Nephron (organoid): ENCODE data around the gene ODC1.

Experiments used
- H3K27ac Mint-ChIP-seq, 3 experiments: 2 replicates each; pipeline ENCODE4 v1.8.0; 2020; ENCODE audit warnings: mixed read lengths in 3 of 3, mild to moderate bottlenecking in 2 of 3, moderate library complexity in 1 of 3
- H3K27me3 Mint-ChIP-seq: 2 replicates; pipeline ENCODE4 v1.8.0; 2021; ENCODE audit warnings: low read depth, mild to moderate bottlenecking, moderate library complexity, mixed read lengths
- H3K36me3 Mint-ChIP-seq: 2 replicates; pipeline ENCODE4 v1.8.0; 2020; ENCODE audit warnings: low read depth, mixed read lengths
- H3K4me1 Mint-ChIP-seq: 2 replicates; pipeline ENCODE4 v1.8.0; 2020; ENCODE audit warnings: mixed read lengths
- H3K4me3 Mint-ChIP-seq, 3 experiments: 2 replicates each; pipeline ENCODE4 v1.8.0; 2020; ENCODE audit warnings: mild to moderate bottlenecking in 3 of 3, mixed read lengths in 3 of 3, moderate library complexity in 2 of 3
- H3K9me3 Mint-ChIP-seq: 2 replicates; pipeline ENCODE4 v1.8.0; 2020; ENCODE audit warnings: mixed read lengths
- TF ChIP-seq, protein P1 (sequence below), 3 experiments: fragments of 200-600 bp; sonication (generic); IDR thresholded peaks; one replicate each; pipeline ENCODE4 v1.5.0; 2021; ENCODE audit warnings: antibody characterized with exemption in 3 of 3; ENCODE audit not compliant: unreplicated experiment in 3 of 3

Gene ODC1

DNA sequence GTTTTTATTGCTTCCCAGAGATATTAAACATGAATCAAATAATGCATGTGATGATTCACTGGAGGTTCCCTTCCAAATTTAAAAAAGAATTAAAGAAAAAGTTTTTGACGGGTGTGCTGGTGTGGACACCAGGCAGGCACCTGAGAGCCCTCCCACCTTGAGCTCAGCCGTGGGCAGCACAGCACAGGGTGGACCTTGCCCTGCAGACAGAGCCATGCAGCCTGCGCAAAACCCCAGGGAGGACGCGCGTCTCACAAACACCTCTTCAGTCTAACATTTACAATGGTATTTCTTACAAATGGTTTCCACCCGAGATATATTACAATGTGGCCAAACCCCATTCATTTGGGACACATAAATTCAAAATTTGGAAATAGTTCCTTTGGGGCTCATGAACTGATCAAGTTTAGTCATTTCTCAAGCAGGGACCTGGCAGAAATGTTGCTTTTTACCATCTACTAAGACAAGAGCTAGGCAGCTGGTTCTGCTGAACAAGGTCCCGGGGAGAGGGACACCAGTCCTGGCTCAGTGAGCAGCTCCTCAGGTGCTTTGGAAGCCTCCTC, 45.4 kb downstream of the ODC1 start:
- H3K27ac Mint-ChIP-seq: peak overlapping the region in 1 of 3 experiments; percentile 48
- H3K4me1 Mint-ChIP-seq: peaks cover 11% of the 10 kb centered on the region
- TF ChIP-seq, protein P1, sequence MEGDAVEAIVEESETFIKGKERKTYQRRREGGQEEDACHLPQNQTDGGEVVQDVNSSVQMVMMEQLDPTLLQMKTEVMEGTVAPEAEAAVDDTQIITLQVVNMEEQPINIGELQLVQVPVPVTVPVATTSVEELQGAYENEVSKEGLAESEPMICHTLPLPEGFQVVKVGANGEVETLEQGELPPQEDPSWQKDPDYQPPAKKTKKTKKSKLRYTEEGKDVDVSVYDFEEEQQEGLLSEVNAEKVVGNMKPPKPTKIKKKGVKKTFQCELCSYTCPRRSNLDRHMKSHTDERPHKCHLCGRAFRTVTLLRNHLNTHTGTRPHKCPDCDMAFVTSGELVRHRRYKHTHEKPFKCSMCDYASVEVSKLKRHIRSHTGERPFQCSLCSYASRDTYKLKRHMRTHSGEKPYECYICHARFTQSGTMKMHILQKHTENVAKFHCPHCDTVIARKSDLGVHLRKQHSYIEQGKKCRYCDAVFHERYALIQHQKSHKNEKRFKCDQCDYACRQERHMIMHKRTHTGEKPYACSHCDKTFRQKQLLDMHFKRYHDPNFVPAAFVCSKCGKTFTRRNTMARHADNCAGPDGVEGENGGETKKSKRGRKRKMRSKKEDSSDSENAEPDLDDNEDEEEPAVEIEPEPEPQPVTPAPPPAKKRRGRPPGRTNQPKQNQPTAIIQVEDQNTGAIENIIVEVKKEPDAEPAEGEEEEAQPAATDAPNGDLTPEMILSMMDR (IDR thresholded peaks at IDR 0.05; ENCODE audit: unreplicated experiment in 3 of 3): no peak
- no peaks in the 10 kb centered on the region for H3K9me3 Mint-ChIP-seq
- H3K36me3 Mint-ChIP-seq: peaks cover 20% of the 10 kb centered on the region
- H3K4me3 Mint-ChIP-seq: no peak overlapping the region
- H3K27me3 Mint-ChIP-seq: peaks cover 31% of the 10 kb centered on the region

- Mint-ChIP-seq H3K4me3 (no peak overlapping the region), H3K9me3 (no peaks in the 10 kb centered on the region), H3K36me3 (peaks cover 20% of the 10 kb centered on the region), H3K27ac (no peak overlapping the region), H3K4me1 (peaks cover 5% of the 10 kb centered on the region), H3K27me3 (peaks cover 25% of the 10 kb centered on the region)
- TF ChIP-seq, protein P1 (IDR thresholded peaks at IDR 0.05; ENCODE audit: unreplicated experiment in 3 of 3): no peak
Observed at GRCh38 chr2:10402062-10402585, 46.0 kb downstream of the ODC1 start.

GRCh38 chr2:10400978-10401951, 46.9 kb downstream of the ODC1 start:
- Mint-ChIP-seq H3K4me3 (no peak overlapping the region), H3K9me3 (no peaks in the 10 kb centered on the region), H3K27me3 (peaks cover 19% of the 10 kb centered on the region), H3K4me1 (no peaks in the 10 kb centered on the region), H3K27ac (no peak overlapping the region), H3K36me3 (peaks cover 20% of the 10 kb centered on the region)
- TF ChIP-seq, protein P1 (IDR thresholded peaks at IDR 0.05; ENCODE audit: unreplicated experiment in 3 of 3): no peak

- no peaks in the 10 kb centered on the region for H3K4me1 Mint-ChIP-seq
- H3K4me3 Mint-ChIP-seq: no peak overlapping the region
- peaks cover 20% of the 10 kb centered on the region for H3K36me3 Mint-ChIP-seq
- H3K27me3 Mint-ChIP-seq: peaks cover 15% of the 10 kb centered on the region
- no peak overlapping the region for H3K27ac Mint-ChIP-seq
- TF ChIP-seq, protein P1 (IDR thresholded peaks at IDR 0.05; ENCODE audit: unreplicated experiment in 3 of 3): no peak
- no peaks in the 10 kb centered on the region for H3K9me3 Mint-ChIP-seq
Observed at GRCh38 chr2:10400568-10400977, 47.6 kb downstream of the ODC1 start.

DNA sequence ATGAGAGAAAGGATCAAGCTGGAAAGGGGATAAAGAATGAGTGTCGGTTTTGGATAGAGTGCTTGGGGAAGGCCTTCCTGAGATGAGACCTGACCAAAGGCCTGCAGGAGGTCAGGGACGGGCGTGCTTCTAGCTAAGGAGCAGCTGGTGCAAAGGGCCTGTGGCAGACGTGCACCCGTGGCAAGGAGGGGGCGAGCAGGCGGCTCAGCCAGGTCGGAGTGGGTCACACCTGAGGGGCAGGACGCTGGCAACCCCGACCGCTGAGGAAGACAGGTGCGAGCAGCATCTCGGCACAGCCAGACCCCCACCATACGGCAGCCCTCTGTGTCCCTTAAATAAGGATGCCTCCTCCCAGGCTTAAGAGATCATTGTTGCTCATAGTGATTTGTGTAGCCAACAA, 48.1 kb downstream of the ODC1 start:
- Mint-ChIP-seq H3K9me3 (no peaks in the 10 kb centered on the region), H3K27ac (no peak overlapping the region), H3K4me1 (no peaks in the 10 kb centered on the region), H3K27me3 (peaks cover 13% of the 10 kb centered on the region), H3K36me3 (peaks cover 20% of the 10 kb centered on the region), H3K4me3 (no peak overlapping the region)
- TF ChIP-seq, protein P1 (IDR thresholded peaks at IDR 0.05; ENCODE audit: unreplicated experiment in 3 of 3): no peak
